HepG2 (cell line): ENCODE measurements around the gene VPS13D. TPM values are rescaled to one million over a fixed set of nuclear protein-coding genes. Genes with fewer than 3 reads are reported as not detected.

Experiments
- FOXO1 ChIP-seq: sonication (generic); formaldehyde crosslinking; IDR thresholded peaks from 2 replicates; pipeline ENCODE4 v1.4.0; 2020; ENCODE audit warnings: missing genetic modification reagents
- HIC2 ChIP-seq: sonication (generic); formaldehyde crosslinking; IDR thresholded peaks from 2 replicates; pipeline ENCODE4 v1.9.0; 2022; ENCODE audit warnings: low read depth, missing genetic modification reagents
- SKI ChIP-seq: fragments of 450-650 bp; IDR thresholded peaks from one replicate; pipeline ENCODE4 v1.6.1; 2018; ENCODE audit warnings: mild to moderate bottlenecking; ENCODE audit not compliant: partially characterized antibody
- SRSF1 ChIP-seq: fragments of 200-400 bp; formaldehyde crosslinking; optimal IDR thresholded peaks from 2 replicates; pipeline ENCODE3; 2017; ENCODE audit warnings: mild to moderate bottlenecking, low read depth, low read length, moderate library complexity
- TMF1 ChIP-seq: sonication (generic); formaldehyde crosslinking; IDR thresholded peaks from 2 replicates; pipeline ENCODE4 v1.8.1; 2022; ENCODE audit warnings: low read depth, missing genetic modification reagents
- XBP1 ChIP-seq: sonication (generic); formaldehyde crosslinking; IDR thresholded peaks from 2 replicates; pipeline ENCODE4 v1.5.0; 2020; ENCODE audit warnings: missing genetic modification reagents
- ZBTB37 ChIP-seq: sonication (generic); formaldehyde crosslinking; IDR thresholded peaks from 2 replicates; pipeline ENCODE4 v1.4.0; 2020; ENCODE audit warnings: mild to moderate bottlenecking, missing genetic modification reagents
- ZHX1 ChIP-seq: sonication (generic); formaldehyde crosslinking; IDR thresholded peaks from 2 replicates; pipeline ENCODE4 v1.8.1; 2022; ENCODE audit warnings: low read depth, mild to moderate bottlenecking, missing genetic modification reagents
- ZIK1 ChIP-seq: sonication (generic); formaldehyde crosslinking; IDR thresholded peaks from 2 replicates; pipeline ENCODE4 v1.5.0; 2020; ENCODE audit warnings: mild to moderate bottlenecking, low read depth, missing genetic modification reagents, borderline replicate concordance
- ZNF142 ChIP-seq: sonication (generic); formaldehyde crosslinking; IDR thresholded peaks from 2 replicates; pipeline ENCODE4 v1.4.0; 2020; ENCODE audit warnings: missing genetic modification reagents
- ZNF629 ChIP-seq: sonication (generic); formaldehyde crosslinking; conservative IDR thresholded peaks from 2 replicates; pipeline ENCODE4 v1.5.0; 2020; ENCODE audit warnings: missing genetic modification reagents
- polyA plus RNA-seq, 8 experiments: library from polyadenylated mRNA; depleted of rRNA in 3 of 8; stranded (reverse) in 7 of 8; unstranded in 1 of 8; fragments of >200 nt; fragmentation: Illumina TruSeq in 4 of 8; extraction: Trizol in 4 of 8; gene quantifications; 2 replicates each; pipeline versions ENCODE4 v1.2.1 to v1.2.3, GENCODE V29; 2011 to 2016; ENCODE audit warnings: low read depth in 4 of 8, missing spikeins in 1 of 8, mixed read lengths in 1 of 8; ENCODE audit not compliant: insufficient read depth in 1 of 8
- total RNA-seq, 5 experiments: library from RNA; depleted of rRNA; stranded (reverse); fragments of >200 nt; fragmentation: Illumina TruSeq; extraction: Trizol; gene quantifications; 2 replicates each; pipeline ENCODE4 v1.2.3, GENCODE V29; 2016; ENCODE audit warnings: low read depth in 1 of 5
- TF ChIP-seq, protein P1 (sequence below): sonication (generic); formaldehyde crosslinking; IDR thresholded peaks from 2 replicates; pipeline ENCODE4 v1.4.0; 2020; ENCODE audit warnings: missing genetic modification reagents, mild to moderate bottlenecking, borderline replicate concordance

The VPS13D gene
- total and polyA plus RNA-seq, 2 of the 13 experiments (the other 11 are each of a cell fraction or from before 2014, with no cell fraction given) = 8.6 to 13.9 TPM

GRCh38 chr1:12477936-12478611, 248.2 kb downstream of the VPS13D start (continued):
- TF ChIP-seq, protein P1, sequence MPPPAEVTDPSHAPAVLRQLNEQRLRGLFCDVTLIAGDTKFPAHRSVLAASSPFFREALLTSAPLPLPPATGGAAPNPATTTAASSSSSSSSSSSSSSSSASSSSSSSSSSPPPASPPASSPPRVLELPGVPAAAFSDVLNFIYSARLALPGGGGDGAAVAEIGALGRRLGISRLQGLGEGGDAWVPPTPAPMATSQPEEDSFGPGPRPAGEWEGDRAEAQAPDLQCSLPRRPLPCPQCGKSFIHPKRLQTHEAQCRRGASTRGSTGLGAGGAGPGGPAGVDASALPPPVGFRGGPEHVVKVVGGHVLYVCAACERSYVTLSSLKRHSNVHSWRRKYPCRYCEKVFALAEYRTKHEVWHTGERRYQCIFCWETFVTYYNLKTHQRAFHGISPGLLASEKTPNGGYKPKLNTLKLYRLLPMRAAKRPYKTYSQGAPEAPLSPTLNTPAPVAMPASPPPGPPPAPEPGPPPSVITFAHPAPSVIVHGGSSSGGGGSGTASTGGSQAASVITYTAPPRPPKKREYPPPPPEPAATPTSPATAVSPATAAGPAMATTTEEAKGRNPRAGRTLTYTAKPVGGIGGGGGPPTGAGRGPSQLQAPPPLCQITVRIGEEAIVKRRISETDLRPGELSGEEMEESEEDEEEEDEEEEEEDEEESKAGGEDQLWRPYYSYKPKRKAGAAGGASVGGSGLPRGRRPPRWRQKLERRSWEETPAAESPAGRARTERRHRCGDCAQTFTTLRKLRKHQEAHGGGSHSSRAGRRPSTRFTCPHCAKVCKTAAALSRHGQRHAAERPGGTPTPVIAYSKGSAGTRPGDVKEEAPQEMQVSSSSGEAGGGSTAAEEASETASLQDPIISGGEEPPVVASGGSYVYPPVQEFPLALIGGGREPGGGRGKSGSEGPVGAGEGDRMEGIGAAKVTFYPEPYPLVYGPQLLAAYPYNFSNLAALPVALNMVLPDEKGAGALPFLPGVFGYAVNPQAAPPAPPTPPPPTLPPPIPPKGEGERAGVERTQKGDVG (CRISPR knock-in tag) = peak; percentile 92; the same call in 1 of the 2 replicates
- no peak for TF ChIP-seq TMF1 (CRISPR knock-in tag)
- TF ChIP-seq ZBTB37 (CRISPR knock-in tag) = peak; percentile 43; the same call in 1 of the 2 replicates
- TF ChIP-seq ZNF629 = peak; percentile 21
- TF ChIP-seq FOXO1 = peak; percentile 78
- TF ChIP-seq ZIK1 = no peak
- TF ChIP-seq HIC2 (CRISPR knock-in tag) = no peak
- peak; percentile 94 for TF ChIP-seq SKI
- TF ChIP-seq SRSF1 = no peak
- no peak for TF ChIP-seq XBP1
- TF ChIP-seq ZNF142 = peak; percentile 64; the same call in 1 of the 2 replicates
- TF ChIP-seq ZHX1 (CRISPR knock-in tag) = no peak
